Ovary (tissue), 3 donors: ENCODE results near the gene TPK1.

Source experiments
- CTCF ChIP-seq, 3 donors: fragments of 450-650 bp in 2 of 3; fragments of 200-600 bp in 1 of 3; IDR thresholded peaks; one replicate each; pipeline versions ENCODE4 v1.5.1 to v1.8.0; 2016 to 2022; ENCODE audit warnings: antibody characterized with exemption in 3 of 3, mild to moderate bottlenecking in 1 of 3
- EP300 ChIP-seq: sonication (generic); formaldehyde crosslinking; IDR thresholded peaks from one replicate; pipeline ENCODE4 v1.6.1; 2017; ENCODE audit warnings: antibody characterized with exemption
- POLR2A ChIP-seq: fragments of 450-650 bp; IDR thresholded peaks from one replicate; pipeline ENCODE4 v1.6.1; 2017; ENCODE audit warnings: antibody characterized with exemption, mild to moderate bottlenecking, moderate library complexity
- donor health status: DM: no; HTN: no; CAD: no.

- TF ChIP-seq CTCF (IDR thresholded peaks at IDR 0.05) (no peak), POLR2A (no peak), EP300 (no peak)
Observed at GRCh38 chr7:144691240-144691639, 144.6 kb downstream of the TPK1 start.
